Measurements from ENCODE around the gene GPR119. TPM values are rescaled to one million over a fixed set of nuclear protein-coding genes. Genes with fewer than 3 reads are reported as not detected.
"Not testable (repeated sequence)": the region's sequence is repeated elsewhere in the genome, so short reads cannot be mapped to it uniquely, and the experiment has no call there.

GPR119 gene
- total RNA-seq, result not detected in 3 replicates

DNA sequence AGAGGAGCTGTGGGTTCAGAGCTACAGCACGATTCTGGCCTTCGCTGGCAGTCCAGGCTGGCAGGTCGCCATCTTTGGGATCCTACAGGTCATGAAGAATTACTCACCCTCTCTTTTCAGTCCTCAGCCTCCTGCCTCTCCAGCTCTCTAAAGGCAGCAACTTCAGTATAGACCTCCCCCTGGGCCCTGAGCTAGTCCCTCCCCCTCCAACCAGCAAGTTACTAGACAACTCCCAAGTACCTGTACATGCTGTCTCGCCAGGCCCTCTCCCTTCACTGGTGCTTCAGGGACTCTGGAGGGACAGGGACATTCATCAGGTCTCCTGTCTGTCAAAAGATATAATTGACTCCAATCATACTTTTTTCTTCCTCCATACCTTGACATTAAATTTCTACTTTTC is at the start of gene GPR119:
Gene GPR119 (minus strand): TSS at position 155 of the 400 bp plus-strand sequence. CDS start 227 bp downstream, outside the sequence.
- Mint-ChIP-seq H3K27me3 (ENCODE audit: low read depth) (peaks cover 24% of the 10 kb centered on the region), H3K9me3 (peaks cover 17% of the 10 kb centered on the region), H3K36me3 (no peaks in the 10 kb centered on the region), H3K4me3 (no peak within 1 kb of the TSS), H3K27ac (no peak within 1 kb of the TSS), H3K4me1 (no peaks in the 10 kb centered on the region)
- TF ChIP-seq, protein P1, sequence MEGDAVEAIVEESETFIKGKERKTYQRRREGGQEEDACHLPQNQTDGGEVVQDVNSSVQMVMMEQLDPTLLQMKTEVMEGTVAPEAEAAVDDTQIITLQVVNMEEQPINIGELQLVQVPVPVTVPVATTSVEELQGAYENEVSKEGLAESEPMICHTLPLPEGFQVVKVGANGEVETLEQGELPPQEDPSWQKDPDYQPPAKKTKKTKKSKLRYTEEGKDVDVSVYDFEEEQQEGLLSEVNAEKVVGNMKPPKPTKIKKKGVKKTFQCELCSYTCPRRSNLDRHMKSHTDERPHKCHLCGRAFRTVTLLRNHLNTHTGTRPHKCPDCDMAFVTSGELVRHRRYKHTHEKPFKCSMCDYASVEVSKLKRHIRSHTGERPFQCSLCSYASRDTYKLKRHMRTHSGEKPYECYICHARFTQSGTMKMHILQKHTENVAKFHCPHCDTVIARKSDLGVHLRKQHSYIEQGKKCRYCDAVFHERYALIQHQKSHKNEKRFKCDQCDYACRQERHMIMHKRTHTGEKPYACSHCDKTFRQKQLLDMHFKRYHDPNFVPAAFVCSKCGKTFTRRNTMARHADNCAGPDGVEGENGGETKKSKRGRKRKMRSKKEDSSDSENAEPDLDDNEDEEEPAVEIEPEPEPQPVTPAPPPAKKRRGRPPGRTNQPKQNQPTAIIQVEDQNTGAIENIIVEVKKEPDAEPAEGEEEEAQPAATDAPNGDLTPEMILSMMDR (IDR thresholded peaks at IDR 0.05; ENCODE audit: unreplicated experiment), result no peak
- no peak for DNase-seq (ENCODE audit: low spot score in 2 of 2, unreplicated experiment in 2 of 2)

DNA sequence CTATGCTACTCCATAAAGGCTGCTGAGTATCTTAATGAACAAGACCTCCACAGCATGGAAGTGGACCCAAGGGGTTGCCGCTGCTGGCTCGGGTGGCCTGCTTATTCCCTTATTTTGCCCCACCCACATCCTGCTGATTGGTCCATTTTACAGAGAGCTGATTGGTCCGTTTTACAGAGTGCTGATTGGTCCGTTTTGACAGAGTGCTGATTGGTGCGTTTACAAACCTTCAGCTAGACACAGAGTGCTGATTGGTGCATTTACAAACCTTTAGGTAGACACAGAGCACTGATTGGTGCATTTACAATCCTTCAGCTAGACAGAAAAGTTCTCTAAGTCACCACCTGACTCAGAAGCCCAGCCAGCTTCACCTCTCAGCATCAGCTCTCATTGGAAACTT is 43.8 kb upstream of the GPR119 start:
- DNase-seq (ENCODE audit: low spot score in 2 of 2, unreplicated experiment in 2 of 2); H3K9me3 Mint-ChIP-seq; H3K4me1 Mint-ChIP-seq; H3K27ac Mint-ChIP-seq; H3K4me3 Mint-ChIP-seq; H3K36me3 Mint-ChIP-seq: not testable (repeated sequence)
- H3K27me3 Mint-ChIP-seq (ENCODE audit: low read depth), result peaks cover 15% of the 10 kb centered on the region

DNA sequence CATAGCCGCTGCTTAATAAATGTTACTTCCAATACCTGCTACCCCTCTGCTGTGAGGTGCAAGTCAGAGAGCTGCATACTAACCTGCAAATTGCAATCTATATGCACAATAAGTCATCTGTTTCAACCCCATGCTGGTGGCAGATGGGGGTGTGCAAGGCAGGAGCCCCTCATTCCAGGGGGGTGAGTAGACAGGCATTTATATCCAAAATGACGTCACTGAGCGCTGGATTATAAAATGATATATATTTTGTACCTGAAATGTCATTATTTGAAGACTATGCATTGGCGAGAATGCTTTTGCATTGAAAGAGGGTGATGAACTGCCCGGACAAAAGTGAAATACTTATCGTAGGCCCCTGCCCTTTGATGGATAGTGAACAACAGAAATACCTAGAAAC is 41.1 kb upstream of the GPR119 start:
- H3K4me3 Mint-ChIP-seq, result no peak overlapping the region
- TF ChIP-seq, protein P1 (IDR thresholded peaks at IDR 0.05; ENCODE audit: unreplicated experiment), result no peak
- no peaks in the 10 kb centered on the region for H3K4me1 Mint-ChIP-seq
- H3K27ac Mint-ChIP-seq, result no peak overlapping the region
- DNase-seq (ENCODE audit: low spot score in 2 of 2, unreplicated experiment in 2 of 2), result no peak
- H3K27me3 Mint-ChIP-seq (ENCODE audit: low read depth), result peaks cover 15% of the 10 kb centered on the region
- peaks cover 5% of the 10 kb centered on the region for H3K9me3 Mint-ChIP-seq
- no peaks in the 10 kb centered on the region for H3K36me3 Mint-ChIP-seq

DNA sequence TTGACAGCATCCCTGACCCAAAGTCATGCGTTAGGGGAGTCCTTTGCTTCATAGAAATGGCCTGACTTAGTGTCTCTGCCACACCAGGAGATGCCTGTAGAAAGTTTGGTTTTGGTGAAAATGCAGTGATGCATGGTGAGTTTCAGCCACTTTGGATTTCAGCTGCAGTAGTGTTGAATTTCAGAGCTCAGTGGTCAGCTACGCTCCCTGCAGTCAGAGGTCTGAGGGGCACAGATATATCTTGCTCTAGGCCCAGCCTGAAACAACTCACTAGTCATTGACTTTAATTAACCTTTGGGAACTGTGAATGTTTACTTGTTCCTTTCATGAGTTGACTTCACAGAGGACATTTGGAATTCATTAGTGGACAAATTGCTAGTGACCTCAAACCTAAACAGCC is 33.8 kb upstream of the GPR119 start:
- TF ChIP-seq, protein P1 (IDR thresholded peaks at IDR 0.05; ENCODE audit: unreplicated experiment), result no peak
- Mint-ChIP-seq H3K4me3 (no peak overlapping the region), H3K27ac (no peak overlapping the region), H3K27me3 (ENCODE audit: low read depth) (peaks cover 6% of the 10 kb centered on the region), H3K36me3 (peaks cover 3% of the 10 kb centered on the region), H3K4me1 (no peaks in the 10 kb centered on the region), H3K9me3 (peaks cover 18% of the 10 kb centered on the region)
- DNase-seq (ENCODE audit: low spot score in 2 of 2, unreplicated experiment in 2 of 2), result no peak

DNA sequence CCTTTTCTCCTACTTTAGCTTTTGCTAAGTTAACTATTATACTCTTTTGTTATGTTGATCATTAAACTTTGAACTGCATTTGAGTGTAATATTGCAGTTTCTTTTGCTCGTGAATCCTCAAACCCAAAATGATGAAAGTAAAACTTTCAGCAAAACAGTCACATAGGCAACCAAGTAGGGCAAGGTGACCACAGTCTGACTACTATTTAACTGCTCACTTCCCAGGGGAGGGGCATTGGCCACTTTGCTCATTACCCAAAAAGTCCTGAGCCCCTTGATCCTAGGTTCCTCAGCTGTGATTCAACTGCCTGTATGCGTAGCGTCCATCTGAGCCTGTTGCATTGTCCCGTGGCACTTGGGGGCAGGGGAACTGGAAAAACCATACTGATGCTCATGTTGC is 33.3 kb upstream of the GPR119 start:
- Mint-ChIP-seq H3K9me3 (peaks cover 20% of the 10 kb centered on the region), H3K4me3 (no peak overlapping the region), H3K27me3 (ENCODE audit: low read depth) (peaks cover 6% of the 10 kb centered on the region), H3K36me3 (peaks cover 4% of the 10 kb centered on the region), H3K27ac (no peak overlapping the region), H3K4me1 (no peaks in the 10 kb centered on the region)
- TF ChIP-seq, protein P1 (IDR thresholded peaks at IDR 0.05; ENCODE audit: unreplicated experiment), result no peak
- no peak for DNase-seq (ENCODE audit: low spot score in 2 of 2, unreplicated experiment in 2 of 2)

DNA sequence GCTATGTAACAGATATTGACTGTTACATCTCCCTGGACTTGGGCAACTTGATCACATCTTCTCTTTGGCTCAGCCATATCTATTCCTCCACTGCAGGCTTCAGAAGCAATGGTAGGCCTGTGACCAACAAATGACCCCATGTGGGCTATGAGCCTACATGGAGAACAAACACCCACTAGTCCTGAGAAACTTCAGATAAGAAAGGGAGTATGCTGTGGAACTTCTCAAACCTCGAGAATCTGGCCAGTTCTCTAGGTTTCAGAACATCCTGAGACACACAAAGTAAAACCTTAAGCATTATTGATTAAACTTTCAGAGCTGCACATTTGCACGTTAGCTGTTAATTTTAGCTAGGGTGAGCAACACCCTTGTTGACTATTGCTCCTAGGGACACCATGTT is 32.6 kb upstream of the GPR119 start:
- no peaks in the 10 kb centered on the region for H3K4me1 Mint-ChIP-seq

More for the DNA sequence above, 32.6 kb upstream of the GPR119 start:
- H3K36me3 Mint-ChIP-seq, result peaks cover 4% of the 10 kb centered on the region
- TF ChIP-seq, protein P1 (IDR thresholded peaks at IDR 0.05; ENCODE audit: unreplicated experiment), result no peak
- H3K27me3 Mint-ChIP-seq (ENCODE audit: low read depth), result peaks cover 6% of the 10 kb centered on the region
- H3K4me3 Mint-ChIP-seq, result no peak overlapping the region
- DNase-seq (ENCODE audit: low spot score in 2 of 2, unreplicated experiment in 2 of 2), result no peak
- no peak overlapping the region for H3K27ac Mint-ChIP-seq
- peaks cover 20% of the 10 kb centered on the region for H3K9me3 Mint-ChIP-seq
